Measurements from ENCODE around the gene SF1.

GRCh38 chr11:64771861-64772260 is 6.5 kb downstream of the SF1 start:
- TF ChIP-seq, protein P1, sequence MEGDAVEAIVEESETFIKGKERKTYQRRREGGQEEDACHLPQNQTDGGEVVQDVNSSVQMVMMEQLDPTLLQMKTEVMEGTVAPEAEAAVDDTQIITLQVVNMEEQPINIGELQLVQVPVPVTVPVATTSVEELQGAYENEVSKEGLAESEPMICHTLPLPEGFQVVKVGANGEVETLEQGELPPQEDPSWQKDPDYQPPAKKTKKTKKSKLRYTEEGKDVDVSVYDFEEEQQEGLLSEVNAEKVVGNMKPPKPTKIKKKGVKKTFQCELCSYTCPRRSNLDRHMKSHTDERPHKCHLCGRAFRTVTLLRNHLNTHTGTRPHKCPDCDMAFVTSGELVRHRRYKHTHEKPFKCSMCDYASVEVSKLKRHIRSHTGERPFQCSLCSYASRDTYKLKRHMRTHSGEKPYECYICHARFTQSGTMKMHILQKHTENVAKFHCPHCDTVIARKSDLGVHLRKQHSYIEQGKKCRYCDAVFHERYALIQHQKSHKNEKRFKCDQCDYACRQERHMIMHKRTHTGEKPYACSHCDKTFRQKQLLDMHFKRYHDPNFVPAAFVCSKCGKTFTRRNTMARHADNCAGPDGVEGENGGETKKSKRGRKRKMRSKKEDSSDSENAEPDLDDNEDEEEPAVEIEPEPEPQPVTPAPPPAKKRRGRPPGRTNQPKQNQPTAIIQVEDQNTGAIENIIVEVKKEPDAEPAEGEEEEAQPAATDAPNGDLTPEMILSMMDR (conservative IDR thresholded peaks at IDR 0.05; ENCODE audit: low read length) = no peak
- TF ChIP-seq EZH2phosphoT487 (IDR thresholded peaks at IDR 0.05; ENCODE audit: borderline replicate concordance, low read depth, low read length) = no peak
